A673 (cell line): ENCODE measurements around the gene NEK6. TPM values are rescaled to one million over a fixed set of nuclear protein-coding genes. Genes with fewer than 3 reads are reported as not detected.

Experiments
- BruUV-seq: library from RNA; stranded (reverse); fragments of 400-500 nt; replicated peaks from 2 replicates; lab custom pipeline; 2021; lab: Mats Ljungman, UMichigan
- CTCF ChIA-PET: fragments of 300-600 bp; sonication (Branson Sonifier 250); formaldehyde crosslinking; loops from one replicate; lab custom pipeline; 2022; ENCODE audit warnings: antibody characterized with exemption; lab: Charles Lee
- POLR2A ChIA-PET: fragments of 300-600 bp; sonication (Branson Sonifier 250); formaldehyde crosslinking; loops from one replicate; lab custom pipeline; 2022; ENCODE audit warnings: antibody characterized with exemption; ENCODE audit not compliant: low non-redundant PET; lab: Charles Lee
- DNase-seq: peaks from one replicate; pipeline ENCODE4 v3.0.0-alpha.2; 2015; ENCODE audit warnings: low spot score
- H3K27ac ChIP-seq: fragments of 200-600 bp; sonication (generic); 2 replicates; pipeline ENCODE4 v1.5.1; 2016; ENCODE audit warnings: mixed run types, low read depth, mild to moderate bottlenecking, mixed read lengths, antibody characterized with exemption, low read length; ENCODE audit not compliant: poor library complexity, severe bottlenecking
- H3K27me3 ChIP-seq: fragments of 200-600 bp; sonication (generic); replicated peaks from 2 replicates; pipeline ENCODE4 v1.6.1; 2017; ENCODE audit warnings: mixed run types, low read depth, mild to moderate bottlenecking, mixed read lengths, antibody characterized with exemption, low read length; ENCODE audit not compliant: insufficient read depth, poor library complexity
- H3K36me3 ChIP-seq: fragments of 200-600 bp; sonication (generic); 2 replicates; pipeline ENCODE4 v1.6.1; 2016; ENCODE audit warnings: mixed run types, mild to moderate bottlenecking, mixed read lengths, antibody characterized with exemption, low read length; ENCODE audit not compliant: insufficient read depth, poor library complexity, severe bottlenecking
- H3K4me1 ChIP-seq: fragments of 200-600 bp; sonication (generic); 2 replicates; pipeline ENCODE4 v1.6.1; 2017; ENCODE audit warnings: mixed run types, mild to moderate bottlenecking, mixed read lengths, antibody characterized with exemption, low read length; ENCODE audit not compliant: insufficient read depth, poor library complexity, severe bottlenecking
- H3K4me3 ChIP-seq: fragments of 200-600 bp; sonication (generic); 2 replicates; pipeline ENCODE4 v1.5.1; 2016; ENCODE audit warnings: low read depth, mixed run types, mild to moderate bottlenecking, mixed read lengths, low read length; ENCODE audit not compliant: poor library complexity, severe bottlenecking
- H3K9me3 ChIP-seq: fragments of 200-600 bp; sonication (generic); 2 replicates; pipeline ENCODE4 v1.6.1; 2016; ENCODE audit warnings: mixed run types, low read depth, mild to moderate bottlenecking, mixed read lengths, antibody characterized with exemption, low read length; ENCODE audit not compliant: poor library complexity, severe bottlenecking
- EZH2 ChIP-seq: fragments of 200-600 bp; sonication (generic); IDR thresholded peaks from 2 replicates; pipeline ENCODE4 v1.6.1; 2017; ENCODE audit warnings: borderline replicate concordance, low read depth, mild to moderate bottlenecking, mixed read lengths, antibody characterized with exemption, low read length; ENCODE audit not compliant: poor library complexity, severe bottlenecking
- intact Hi-C: fragments of 100-400 bp; cut with micrococcal nuclease; formaldehyde crosslinking; loops from one replicate; pipeline ENCODE4 v1.10.0; 2022; ENCODE audit not compliant: unreplicated experiment
- total RNA-seq: library from RNA; stranded (reverse); gene quantifications from 2 replicates; pipeline ENCODE4 v1.2.3, GENCODE V29; 2021
- TF ChIP-seq, protein P1 (sequence below): fragments of 300-800, 200-600 bp; sonication (generic); conservative IDR thresholded peaks from 2 replicates; pipeline ENCODE4 v1.5.1; 2017; ENCODE audit warnings: low read depth, mild to moderate bottlenecking, antibody characterized with exemption, low read length, moderate library complexity, mixed read lengths

NEK6 gene
- total RNA-seq, 1 experiment from 2014 or later: 23.3 TPM

DNA sequence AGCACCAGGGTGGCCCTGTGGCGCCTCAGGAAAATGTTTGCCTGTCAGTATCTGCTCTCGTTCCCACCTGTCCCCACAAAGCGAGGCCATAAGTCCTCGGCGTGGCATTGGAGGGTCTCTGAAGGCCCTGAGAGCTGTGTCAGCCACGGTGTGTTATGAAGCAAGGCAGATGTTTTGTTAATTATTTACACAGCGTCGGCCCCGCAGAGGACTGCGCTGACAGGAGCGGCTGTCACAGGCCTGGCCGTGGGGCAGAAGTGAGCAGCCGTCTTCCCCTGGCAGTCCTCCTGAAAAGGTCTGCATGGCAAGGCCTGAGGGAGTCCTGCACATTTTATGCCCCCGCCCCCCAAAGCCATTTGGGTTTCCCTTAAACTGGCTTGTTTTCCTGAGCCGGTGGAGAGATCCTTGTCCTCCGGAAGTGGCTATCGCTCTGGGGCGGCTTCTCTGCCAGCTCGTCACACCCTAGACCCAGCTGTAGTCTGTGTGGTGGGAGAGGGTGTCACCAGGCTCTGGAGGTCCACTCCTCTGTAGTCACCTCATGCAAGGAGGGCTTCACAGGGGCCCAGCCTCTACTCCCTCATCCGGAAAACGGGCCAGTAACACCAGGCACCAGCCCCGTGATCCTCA lies 6.2 kb downstream of the NEK6 start:
- CTCF ChIA-PET: no interaction called here
- DNase-seq: no peak
- peaks cover 38% of the 10 kb centered on the region for H3K4me1 ChIP-seq

DNA sequence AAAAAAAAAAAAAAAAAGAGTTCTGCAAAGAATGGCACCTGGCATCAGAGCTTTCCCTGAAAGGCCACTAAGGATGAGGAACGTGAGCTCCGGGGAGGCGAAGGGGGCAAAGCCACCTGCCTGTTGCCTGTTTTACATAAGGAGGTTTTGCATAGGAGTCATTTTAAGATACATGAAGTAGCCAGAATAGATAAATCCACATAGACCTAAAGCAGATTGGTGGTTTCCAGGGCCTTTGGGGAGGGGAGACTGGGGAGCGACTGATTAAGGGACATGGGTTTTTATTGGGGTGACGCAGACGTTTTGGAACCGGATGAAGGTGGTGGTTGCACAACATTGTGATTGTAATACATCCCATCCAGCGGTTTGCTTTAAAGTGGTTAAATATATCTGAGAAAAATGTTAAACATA lies 7.1 kb downstream of the NEK6 start:
- ChIA-PET CTCF (no interaction called here), POLR2A (no interaction called here)
- Histone ChIP-seq H3K4me3 (no peak overlapping the region), H3K9me3 (no peaks in the 10 kb centered on the region), H3K27ac (no peak overlapping the region), H3K27me3 (no peaks in the 10 kb centered on the region), H3K36me3 (no peaks in the 10 kb centered on the region), H3K4me1 (peaks cover 35% of the 10 kb centered on the region)
- TF ChIP-seq EZH2: no peak
- TF ChIP-seq, protein P1, sequence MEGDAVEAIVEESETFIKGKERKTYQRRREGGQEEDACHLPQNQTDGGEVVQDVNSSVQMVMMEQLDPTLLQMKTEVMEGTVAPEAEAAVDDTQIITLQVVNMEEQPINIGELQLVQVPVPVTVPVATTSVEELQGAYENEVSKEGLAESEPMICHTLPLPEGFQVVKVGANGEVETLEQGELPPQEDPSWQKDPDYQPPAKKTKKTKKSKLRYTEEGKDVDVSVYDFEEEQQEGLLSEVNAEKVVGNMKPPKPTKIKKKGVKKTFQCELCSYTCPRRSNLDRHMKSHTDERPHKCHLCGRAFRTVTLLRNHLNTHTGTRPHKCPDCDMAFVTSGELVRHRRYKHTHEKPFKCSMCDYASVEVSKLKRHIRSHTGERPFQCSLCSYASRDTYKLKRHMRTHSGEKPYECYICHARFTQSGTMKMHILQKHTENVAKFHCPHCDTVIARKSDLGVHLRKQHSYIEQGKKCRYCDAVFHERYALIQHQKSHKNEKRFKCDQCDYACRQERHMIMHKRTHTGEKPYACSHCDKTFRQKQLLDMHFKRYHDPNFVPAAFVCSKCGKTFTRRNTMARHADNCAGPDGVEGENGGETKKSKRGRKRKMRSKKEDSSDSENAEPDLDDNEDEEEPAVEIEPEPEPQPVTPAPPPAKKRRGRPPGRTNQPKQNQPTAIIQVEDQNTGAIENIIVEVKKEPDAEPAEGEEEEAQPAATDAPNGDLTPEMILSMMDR: no peak
- no TSS peak for BruUV-seq
- intact Hi-C loops: no loop called here
- DNase-seq: no peak

More for the DNA sequence above, 6.2 kb downstream of the NEK6 start:
- no TSS peak for BruUV-seq
- no peak overlapping the region for H3K27ac ChIP-seq
- no peak overlapping the region for H3K4me3 ChIP-seq
- intact Hi-C loops: no loop called here
- POLR2A ChIA-PET: no interaction called here
- no peaks in the 10 kb centered on the region for H3K36me3 ChIP-seq
- H3K9me3 ChIP-seq: no peaks in the 10 kb centered on the region
- no peaks in the 10 kb centered on the region for H3K27me3 ChIP-seq
- no peak for TF ChIP-seq EZH2
- TF ChIP-seq, protein P1: no peak

DNA sequence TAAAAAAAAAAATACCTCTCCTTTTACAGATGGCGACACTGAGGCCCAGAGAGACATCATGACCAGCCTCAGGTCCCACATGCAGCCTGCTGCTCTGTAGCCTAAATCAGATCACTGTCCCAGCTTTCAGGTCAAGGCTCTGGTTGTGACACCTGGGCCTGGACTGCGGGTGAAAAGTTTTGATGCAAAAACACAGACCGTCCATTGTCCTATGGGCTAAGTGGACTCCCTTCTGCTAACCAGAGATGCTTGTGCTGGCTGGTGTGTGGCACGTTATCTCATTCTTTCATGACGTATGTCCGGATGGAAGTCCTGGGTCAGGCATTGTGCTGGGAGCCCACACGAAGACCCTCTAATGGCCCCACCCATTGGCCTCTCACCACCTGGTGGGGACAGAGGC lies 7.8 kb downstream of the NEK6 start:
- Histone ChIP-seq H3K27me3 (no peaks in the 10 kb centered on the region), H3K36me3 (no peaks in the 10 kb centered on the region), H3K4me1 (peaks cover 32% of the 10 kb centered on the region), H3K27ac (no peak overlapping the region), H3K9me3 (no peaks in the 10 kb centered on the region), H3K4me3 (no peak overlapping the region)
- no TSS peak for BruUV-seq
- no peak for DNase-seq
- intact Hi-C loops: no loop called here
- no peak for TF ChIP-seq EZH2
- TF ChIP-seq, protein P1: no peak
- CTCF ChIA-PET: no interaction called here
- POLR2A ChIA-PET: no interaction called here
